K562 (cell line): ENCODE data around the gene RAP1A. TPM values are rescaled to one million over a fixed set of nuclear protein-coding genes. Genes with fewer than 3 reads are reported as not detected.

ENCODE experiments used
- BHLHE40 ChIP-seq: IDR thresholded peaks from 2 replicates; pipeline ENCODE4 v1.6.1; 2011; ENCODE audit warnings: low read length, improper control_type of control experiment
- DMBX1 ChIP-seq: fragments of 250-450 bp; sonication (Bioruptor Pico); IDR thresholded peaks from 2 replicates; pipeline ENCODE4 v1.8.0; 2022; ENCODE audit warnings: inconsistent platforms, mild to moderate bottlenecking, moderate library complexity, borderline replicate concordance
- EP400 ChIP-seq: fragments of 450-650 bp; IDR thresholded peaks from 2 replicates; pipeline ENCODE4 v1.6.1; 2017; ENCODE audit warnings: antibody characterized with exemption, mild to moderate bottlenecking, moderate library complexity
- MCM2 ChIP-seq: fragments of 450-650 bp; IDR thresholded peaks from 2 replicates; pipeline ENCODE4 v1.6.1; 2017; ENCODE audit warnings: low read depth, mild to moderate bottlenecking
- RCOR1 ChIP-seq, 2 experiments: IDR thresholded peaks; 2 replicates each; pipeline ENCODE4 v1.6.1; 2012; ENCODE audit warnings: low read depth in 2 of 2, low read length in 2 of 2, borderline replicate concordance in 1 of 2, improper control_type of control experiment in 1 of 2
- ZNF384 ChIP-seq: IDR thresholded peaks from 2 replicates; pipeline ENCODE4 v1.6.1; 2012; ENCODE audit warnings: low read depth, low read length, improper control_type of control experiment
- polyA plus RNA-seq, 8 experiments: library from polyadenylated mRNA; depleted of rRNA in 4 of 8; stranded (reverse) in 5 of 8; unstranded in 3 of 8; fragments of >200 nt; fragmentation: Nextera tagmentation in 2 of 8; fragmentation: Illumina TruSeq in 1 of 8; extraction: Ambion mirVana in 2 of 8; extraction: Trizol in 1 of 8; gene quantifications; 2 replicates each; pipeline versions ENCODE4 v1.2.1 to v1.2.3, GENCODE V29; 2011 to 2014; ENCODE audit warnings: inconsistent platforms in 1 of 8, missing spikeins in 1 of 8
- total RNA-seq, 7 experiments: library from RNA; depleted of rRNA in 6 of 7; stranded (reverse); fragments of >200 nt in 6 of 7; fragmentation: Illumina TruSeq in 2 of 7; extraction: Trizol in 2 of 7; gene quantifications; 2 replicates each; pipeline versions ENCODE4 v1.2.1 to v1.2.3, GENCODE V29; 2011 to 2021; ENCODE audit warnings: low replicate concordance in 1 of 7
- TF ChIP-seq, protein P1 (sequence below): fragments of 450-650 bp; formaldehyde crosslinking; IDR thresholded peaks from 2 replicates; pipeline ENCODE4 v1.4.0; 2020; ENCODE audit warnings: mild to moderate bottlenecking, moderate library complexity
- TF ChIP-seq, protein P2 (sequence below): fragments of 250-450 bp; sonication (Bioruptor Pico); IDR thresholded peaks from 2 replicates; pipeline ENCODE4 v1.4.0; 2020; ENCODE audit warnings: mild to moderate bottlenecking, moderate library complexity
- TF ChIP-seq, protein P3 (sequence below), 2 experiments: IDR thresholded peaks in 1 of 2; conservative IDR thresholded peaks in 1 of 2; 2 replicates each; pipeline ENCODE4 v1.6.1; 2016; ENCODE audit warnings: low read depth in 2 of 2, mild to moderate bottlenecking in 1 of 2, missing compliant biosample characterization in 1 of 2, missing genetic modification characterization in 1 of 2, moderate library complexity in 1 of 2
- TF ChIP-seq, protein P4 (sequence below): fragments of 250-450 bp; sonication (Bioruptor Pico); IDR thresholded peaks from 2 replicates; pipeline ENCODE4 v1.5.0; 2020; ENCODE audit warnings: mild to moderate bottlenecking, borderline replicate concordance
- TF ChIP-seq, protein P5 (sequence below): fragments of 200-800 bp; sonication (Bioruptor generic); IDR thresholded peaks from 2 replicates; pipeline ENCODE4 v1.6.1; 2017; ENCODE audit warnings: missing genetic modification characterization, missing compliant biosample characterization
- TF ChIP-seq, protein P6 (sequence below), 3 experiments: fragments of 200-800 bp in 1 of 3; sonication (Bioruptor generic) in 1 of 3; sonication (generic) in 1 of 3; formaldehyde crosslinking in 1 of 3; IDR thresholded peaks; 2 replicates each; pipeline versions ENCODE4 v1.6.1 to v1.8.0; 2016 to 2022; ENCODE audit warnings: mild to moderate bottlenecking in 2 of 3, missing compliant biosample characterization in 2 of 3, missing genetic modification characterization in 2 of 3, missing genetic modification reagents in 1 of 3

RAP1A gene
- total and polyA plus RNA-seq, 9 of the 15 experiments (the other 6 are each of a cell fraction or from before 2014, with no cell fraction given): 13.4 to 86.2 (median 32.5) TPM

DNA sequence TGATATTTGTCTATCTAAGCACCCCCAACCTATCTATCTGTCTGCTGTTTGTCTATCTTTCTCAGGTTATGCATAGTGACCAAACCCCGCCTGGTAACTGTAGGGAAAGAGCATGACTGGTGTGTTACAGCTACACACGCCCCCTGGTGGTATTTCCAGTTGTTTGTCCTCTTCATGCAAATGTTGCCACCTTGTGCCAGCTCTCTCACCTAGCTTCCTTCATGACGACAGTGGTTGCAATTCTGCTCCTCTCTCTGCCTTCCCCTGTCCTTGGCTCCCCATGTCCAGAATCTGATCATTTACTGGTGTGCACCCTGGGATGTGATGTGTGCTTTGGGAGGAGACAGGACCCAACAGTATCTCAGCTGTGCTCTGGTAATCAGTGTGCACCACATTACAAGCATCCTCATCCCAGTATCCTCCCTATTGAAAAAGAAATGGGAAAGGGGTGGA, 127.7 kb downstream of the RAP1A start (continued):
- TF ChIP-seq EP400 (no peak), ZNF384 (peak; percentile 49; the same call in 1 of the 2 replicates), MCM2 (no peak), RCOR1 (IDR thresholded peaks at IDR 0.05; ENCODE audit: borderline replicate concordance in 1 of 2, low read depth in 2 of 2, low read length in 2 of 2) (peak in 1 of 2 experiments; percentile 93; a peak in 2 of 4 replicates), BHLHE40 (0 out of 2 replicates have a peak, but pooled peaks have one; percentile 49), DMBX1 (CRISPR knock-in tag) (0 out of 2 replicates have a peak, but pooled peaks have one; percentile 37)
- TF ChIP-seq, protein P1, sequence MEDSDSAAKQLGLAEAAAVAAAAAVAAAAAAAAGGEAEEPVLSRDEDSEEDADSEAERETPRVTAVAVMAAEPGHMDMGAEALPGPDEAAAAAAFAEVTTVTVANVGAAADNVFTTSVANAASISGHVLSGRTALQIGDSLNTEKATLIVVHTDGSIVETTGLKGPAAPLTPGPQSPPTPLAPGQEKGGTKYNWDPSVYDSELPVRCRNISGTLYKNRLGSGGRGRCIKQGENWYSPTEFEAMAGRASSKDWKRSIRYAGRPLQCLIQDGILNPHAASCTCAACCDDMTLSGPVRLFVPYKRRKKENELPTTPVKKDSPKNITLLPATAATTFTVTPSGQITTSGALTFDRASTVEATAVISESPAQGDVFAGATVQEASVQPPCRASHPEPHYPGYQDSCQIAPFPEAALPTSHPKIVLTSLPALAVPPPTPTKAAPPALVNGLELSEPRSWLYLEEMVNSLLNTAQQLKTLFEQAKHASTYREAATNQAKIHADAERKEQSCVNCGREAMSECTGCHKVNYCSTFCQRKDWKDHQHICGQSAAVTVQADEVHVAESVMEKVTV (CRISPR knock-in tag): peak; percentile 74
- TF ChIP-seq, protein P2, sequence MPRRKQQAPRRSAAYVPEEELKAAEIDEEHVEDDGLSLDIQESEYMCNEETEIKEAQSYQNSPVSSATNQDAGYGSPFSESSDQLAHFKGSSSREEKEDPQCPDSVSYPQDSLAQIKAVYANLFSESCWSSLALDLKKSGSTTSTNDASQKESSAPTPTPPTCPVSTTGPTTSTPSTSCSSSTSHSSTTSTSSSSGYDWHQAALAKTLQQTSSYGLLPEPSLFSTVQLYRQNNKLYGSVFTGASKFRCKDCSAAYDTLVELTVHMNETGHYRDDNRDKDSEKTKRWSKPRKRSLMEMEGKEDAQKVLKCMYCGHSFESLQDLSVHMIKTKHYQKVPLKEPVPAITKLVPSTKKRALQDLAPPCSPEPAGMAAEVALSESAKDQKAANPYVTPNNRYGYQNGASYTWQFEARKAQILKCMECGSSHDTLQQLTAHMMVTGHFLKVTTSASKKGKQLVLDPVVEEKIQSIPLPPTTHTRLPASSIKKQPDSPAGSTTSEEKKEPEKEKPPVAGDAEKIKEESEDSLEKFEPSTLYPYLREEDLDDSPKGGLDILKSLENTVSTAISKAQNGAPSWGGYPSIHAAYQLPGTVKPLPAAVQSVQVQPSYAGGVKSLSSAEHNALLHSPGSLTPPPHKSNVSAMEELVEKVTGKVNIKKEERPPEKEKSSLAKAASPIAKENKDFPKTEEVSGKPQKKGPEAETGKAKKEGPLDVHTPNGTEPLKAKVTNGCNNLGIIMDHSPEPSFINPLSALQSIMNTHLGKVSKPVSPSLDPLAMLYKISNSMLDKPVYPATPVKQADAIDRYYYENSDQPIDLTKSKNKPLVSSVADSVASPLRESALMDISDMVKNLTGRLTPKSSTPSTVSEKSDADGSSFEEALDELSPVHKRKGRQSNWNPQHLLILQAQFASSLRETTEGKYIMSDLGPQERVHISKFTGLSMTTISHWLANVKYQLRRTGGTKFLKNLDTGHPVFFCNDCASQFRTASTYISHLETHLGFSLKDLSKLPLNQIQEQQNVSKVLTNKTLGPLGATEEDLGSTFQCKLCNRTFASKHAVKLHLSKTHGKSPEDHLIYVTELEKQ: no peak
- TF ChIP-seq, protein P3, sequence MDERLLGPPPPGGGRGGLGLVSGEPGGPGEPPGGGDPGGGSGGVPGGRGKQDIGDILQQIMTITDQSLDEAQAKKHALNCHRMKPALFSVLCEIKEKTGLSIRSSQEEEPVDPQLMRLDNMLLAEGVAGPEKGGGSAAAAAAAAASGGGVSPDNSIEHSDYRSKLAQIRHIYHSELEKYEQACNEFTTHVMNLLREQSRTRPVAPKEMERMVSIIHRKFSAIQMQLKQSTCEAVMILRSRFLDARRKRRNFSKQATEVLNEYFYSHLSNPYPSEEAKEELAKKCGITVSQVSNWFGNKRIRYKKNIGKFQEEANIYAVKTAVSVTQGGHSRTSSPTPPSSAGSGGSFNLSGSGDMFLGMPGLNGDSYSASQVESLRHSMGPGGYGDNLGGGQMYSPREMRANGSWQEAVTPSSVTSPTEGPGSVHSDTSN (CRISPR knock-in tag; IDR thresholded peaks at IDR 0.05; ENCODE audit: low read depth): no peak
- TF ChIP-seq, protein P3 (tag; conservative IDR thresholded peaks at IDR 0.05; ENCODE audit: low read depth): no peak
- TF ChIP-seq, protein P4, sequence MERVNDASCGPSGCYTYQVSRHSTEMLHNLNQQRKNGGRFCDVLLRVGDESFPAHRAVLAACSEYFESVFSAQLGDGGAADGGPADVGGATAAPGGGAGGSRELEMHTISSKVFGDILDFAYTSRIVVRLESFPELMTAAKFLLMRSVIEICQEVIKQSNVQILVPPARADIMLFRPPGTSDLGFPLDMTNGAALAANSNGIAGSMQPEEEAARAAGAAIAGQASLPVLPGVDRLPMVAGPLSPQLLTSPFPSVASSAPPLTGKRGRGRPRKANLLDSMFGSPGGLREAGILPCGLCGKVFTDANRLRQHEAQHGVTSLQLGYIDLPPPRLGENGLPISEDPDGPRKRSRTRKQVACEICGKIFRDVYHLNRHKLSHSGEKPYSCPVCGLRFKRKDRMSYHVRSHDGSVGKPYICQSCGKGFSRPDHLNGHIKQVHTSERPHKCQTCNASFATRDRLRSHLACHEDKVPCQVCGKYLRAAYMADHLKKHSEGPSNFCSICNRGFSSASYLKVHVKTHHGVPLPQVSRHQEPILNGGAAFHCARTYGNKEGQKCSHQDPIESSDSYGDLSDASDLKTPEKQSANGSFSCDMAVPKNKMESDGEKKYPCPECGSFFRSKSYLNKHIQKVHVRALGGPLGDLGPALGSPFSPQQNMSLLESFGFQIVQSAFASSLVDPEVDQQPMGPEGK: no peak
- TF ChIP-seq, protein P5, sequence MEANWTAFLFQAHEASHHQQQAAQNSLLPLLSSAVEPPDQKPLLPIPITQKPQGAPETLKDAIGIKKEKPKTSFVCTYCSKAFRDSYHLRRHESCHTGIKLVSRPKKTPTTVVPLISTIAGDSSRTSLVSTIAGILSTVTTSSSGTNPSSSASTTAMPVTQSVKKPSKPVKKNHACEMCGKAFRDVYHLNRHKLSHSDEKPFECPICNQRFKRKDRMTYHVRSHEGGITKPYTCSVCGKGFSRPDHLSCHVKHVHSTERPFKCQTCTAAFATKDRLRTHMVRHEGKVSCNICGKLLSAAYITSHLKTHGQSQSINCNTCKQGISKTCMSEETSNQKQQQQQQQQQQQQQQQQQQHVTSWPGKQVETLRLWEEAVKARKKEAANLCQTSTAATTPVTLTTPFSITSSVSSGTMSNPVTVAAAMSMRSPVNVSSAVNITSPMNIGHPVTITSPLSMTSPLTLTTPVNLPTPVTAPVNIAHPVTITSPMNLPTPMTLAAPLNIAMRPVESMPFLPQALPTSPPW (CRISPR knock-in tag): no peak
- TF ChIP-seq, protein P6, sequence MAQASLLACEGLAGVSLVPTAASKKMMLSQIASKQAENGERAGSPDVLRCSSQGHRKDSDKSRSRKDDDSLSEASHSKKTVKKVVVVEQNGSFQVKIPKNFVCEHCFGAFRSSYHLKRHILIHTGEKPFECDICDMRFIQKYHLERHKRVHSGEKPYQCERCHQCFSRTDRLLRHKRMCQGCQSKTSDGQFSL (CRISPR knock-in tag; IDR thresholded peaks at IDR 0.05): 0 out of 2 replicates have a peak, but pooled peaks have one; percentile 52
- TF ChIP-seq, protein P6 (tag; IDR thresholded peaks at IDR 0.05): no peak
